GM23338 (cell line): ENCODE data around the gene MEGF6.
"Not testable (repeated sequence)": the region's sequence is repeated elsewhere in the genome, so short reads cannot be mapped to it uniquely, and the experiment has no call there.

ENCODE experiments used
- CREB1 ChIP-seq: fragments of 250-450 bp; sonication (Bioruptor Pico); IDR thresholded peaks from 2 replicates; pipeline ENCODE4 v1.5.0; 2020; ENCODE audit warnings: low read depth, mild to moderate bottlenecking, moderate library complexity
- EZH2 ChIP-seq: fragments of 200-600 bp; sonication (generic); IDR thresholded peaks from one replicate; pipeline ENCODE4 v1.8.0; 2017; ENCODE audit warnings: antibody characterized with exemption, mild to moderate bottlenecking, low read depth; ENCODE audit not compliant: unreplicated experiment
- POLR2AphosphoS5 ChIP-seq: IDR thresholded peaks from 2 replicates; pipeline ENCODE4 v1.6.1; 2016; ENCODE audit warnings: antibody characterized with exemption, low read depth
- TF ChIP-seq, protein P1 (sequence below), 2 experiments: fragments of 200-600 bp in 1 of 2; sonication (generic) in 1 of 2; conservative IDR thresholded peaks; 2 replicates each; pipeline versions ENCODE4 v1.5.1 to v1.6.1; 2016 to 2017; ENCODE audit warnings: antibody characterized with exemption in 2 of 2, low read depth in 2 of 2, mild to moderate bottlenecking in 2 of 2, moderate library complexity in 1 of 2
- TF ChIP-seq, protein P2 (sequence below): IDR thresholded peaks from one replicate; pipeline ENCODE4 v1.6.1; 2018; ENCODE audit warnings: antibody characterized with exemption; ENCODE audit not compliant: unreplicated experiment
- TF ChIP-seq, protein P3 (sequence below): IDR thresholded peaks from 2 replicates; pipeline ENCODE4 v1.6.1; 2016; ENCODE audit warnings: antibody characterized with exemption

DNA sequence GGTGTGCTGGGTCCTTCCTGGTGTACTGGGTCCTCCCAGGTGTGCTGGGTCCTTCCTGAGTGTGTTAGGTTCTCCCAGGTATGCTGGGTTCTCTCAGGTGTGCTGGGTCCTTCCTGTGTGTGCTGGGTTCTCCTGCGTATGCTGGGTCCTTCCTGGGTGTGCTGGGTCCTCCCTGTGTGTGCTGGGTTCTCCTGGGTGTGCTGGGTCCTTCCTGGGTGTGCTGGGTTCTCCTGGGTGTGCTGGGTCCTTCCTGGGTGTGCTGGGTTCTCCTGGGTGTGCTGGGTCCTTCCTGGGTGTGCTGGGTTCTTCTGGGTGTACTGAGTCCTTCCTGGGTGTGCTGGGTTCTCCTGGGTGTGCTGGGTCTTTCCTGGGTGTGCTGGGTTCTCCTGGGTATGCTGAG is 38.7 kb downstream of the MEGF6 start:
- TF ChIP-seq, protein P1, sequence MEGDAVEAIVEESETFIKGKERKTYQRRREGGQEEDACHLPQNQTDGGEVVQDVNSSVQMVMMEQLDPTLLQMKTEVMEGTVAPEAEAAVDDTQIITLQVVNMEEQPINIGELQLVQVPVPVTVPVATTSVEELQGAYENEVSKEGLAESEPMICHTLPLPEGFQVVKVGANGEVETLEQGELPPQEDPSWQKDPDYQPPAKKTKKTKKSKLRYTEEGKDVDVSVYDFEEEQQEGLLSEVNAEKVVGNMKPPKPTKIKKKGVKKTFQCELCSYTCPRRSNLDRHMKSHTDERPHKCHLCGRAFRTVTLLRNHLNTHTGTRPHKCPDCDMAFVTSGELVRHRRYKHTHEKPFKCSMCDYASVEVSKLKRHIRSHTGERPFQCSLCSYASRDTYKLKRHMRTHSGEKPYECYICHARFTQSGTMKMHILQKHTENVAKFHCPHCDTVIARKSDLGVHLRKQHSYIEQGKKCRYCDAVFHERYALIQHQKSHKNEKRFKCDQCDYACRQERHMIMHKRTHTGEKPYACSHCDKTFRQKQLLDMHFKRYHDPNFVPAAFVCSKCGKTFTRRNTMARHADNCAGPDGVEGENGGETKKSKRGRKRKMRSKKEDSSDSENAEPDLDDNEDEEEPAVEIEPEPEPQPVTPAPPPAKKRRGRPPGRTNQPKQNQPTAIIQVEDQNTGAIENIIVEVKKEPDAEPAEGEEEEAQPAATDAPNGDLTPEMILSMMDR (conservative IDR thresholded peaks at IDR 0.05; ENCODE audit: low read depth in 2 of 2) = not testable (repeated sequence)
- not testable (repeated sequence) for TF ChIP-seq CREB1 (CRISPR knock-in tag); POLR2AphosphoS5; EZH2
- TF ChIP-seq, protein P2, sequence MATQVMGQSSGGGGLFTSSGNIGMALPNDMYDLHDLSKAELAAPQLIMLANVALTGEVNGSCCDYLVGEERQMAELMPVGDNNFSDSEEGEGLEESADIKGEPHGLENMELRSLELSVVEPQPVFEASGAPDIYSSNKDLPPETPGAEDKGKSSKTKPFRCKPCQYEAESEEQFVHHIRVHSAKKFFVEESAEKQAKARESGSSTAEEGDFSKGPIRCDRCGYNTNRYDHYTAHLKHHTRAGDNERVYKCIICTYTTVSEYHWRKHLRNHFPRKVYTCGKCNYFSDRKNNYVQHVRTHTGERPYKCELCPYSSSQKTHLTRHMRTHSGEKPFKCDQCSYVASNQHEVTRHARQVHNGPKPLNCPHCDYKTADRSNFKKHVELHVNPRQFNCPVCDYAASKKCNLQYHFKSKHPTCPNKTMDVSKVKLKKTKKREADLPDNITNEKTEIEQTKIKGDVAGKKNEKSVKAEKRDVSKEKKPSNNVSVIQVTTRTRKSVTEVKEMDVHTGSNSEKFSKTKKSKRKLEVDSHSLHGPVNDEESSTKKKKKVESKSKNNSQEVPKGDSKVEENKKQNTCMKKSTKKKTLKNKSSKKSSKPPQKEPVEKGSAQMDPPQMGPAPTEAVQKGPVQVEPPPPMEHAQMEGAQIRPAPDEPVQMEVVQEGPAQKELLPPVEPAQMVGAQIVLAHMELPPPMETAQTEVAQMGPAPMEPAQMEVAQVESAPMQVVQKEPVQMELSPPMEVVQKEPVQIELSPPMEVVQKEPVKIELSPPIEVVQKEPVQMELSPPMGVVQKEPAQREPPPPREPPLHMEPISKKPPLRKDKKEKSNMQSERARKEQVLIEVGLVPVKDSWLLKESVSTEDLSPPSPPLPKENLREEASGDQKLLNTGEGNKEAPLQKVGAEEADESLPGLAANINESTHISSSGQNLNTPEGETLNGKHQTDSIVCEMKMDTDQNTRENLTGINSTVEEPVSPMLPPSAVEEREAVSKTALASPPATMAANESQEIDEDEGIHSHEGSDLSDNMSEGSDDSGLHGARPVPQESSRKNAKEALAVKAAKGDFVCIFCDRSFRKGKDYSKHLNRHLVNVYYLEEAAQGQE = not testable (repeated sequence)
- TF ChIP-seq, protein P3, sequence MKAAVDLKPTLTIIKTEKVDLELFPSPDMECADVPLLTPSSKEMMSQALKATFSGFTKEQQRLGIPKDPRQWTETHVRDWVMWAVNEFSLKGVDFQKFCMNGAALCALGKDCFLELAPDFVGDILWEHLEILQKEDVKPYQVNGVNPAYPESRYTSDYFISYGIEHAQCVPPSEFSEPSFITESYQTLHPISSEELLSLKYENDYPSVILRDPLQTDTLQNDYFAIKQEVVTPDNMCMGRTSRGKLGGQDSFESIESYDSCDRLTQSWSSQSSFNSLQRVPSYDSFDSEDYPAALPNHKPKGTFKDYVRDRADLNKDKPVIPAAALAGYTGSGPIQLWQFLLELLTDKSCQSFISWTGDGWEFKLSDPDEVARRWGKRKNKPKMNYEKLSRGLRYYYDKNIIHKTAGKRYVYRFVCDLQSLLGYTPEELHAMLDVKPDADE = not testable (repeated sequence)
